Lung microvascular endothelial cell (primary cell): Measurements from ENCODE around the gene DES. TPM values are rescaled to one million over a fixed set of nuclear protein-coding genes. Genes with fewer than 3 reads are reported as not detected.

ENCODE experiments used
- DNase-seq, 2 donors: peaks; one replicate each; pipeline versions ENCODE4 v3.0.0 to v3.0.0-alpha.2; 2010; ENCODE audit warnings: low read depth in 2 of 2
- total RNA-seq: library from RNA; depleted of rRNA; stranded (reverse); fragments of >200 nt; gene quantifications from 2 replicates; pipeline ENCODE4 v1.2.1, GENCODE V29; 2014

DES gene
- total RNA-seq, 1 donor from 2014 or later, result 0.20 TPM

DNA sequence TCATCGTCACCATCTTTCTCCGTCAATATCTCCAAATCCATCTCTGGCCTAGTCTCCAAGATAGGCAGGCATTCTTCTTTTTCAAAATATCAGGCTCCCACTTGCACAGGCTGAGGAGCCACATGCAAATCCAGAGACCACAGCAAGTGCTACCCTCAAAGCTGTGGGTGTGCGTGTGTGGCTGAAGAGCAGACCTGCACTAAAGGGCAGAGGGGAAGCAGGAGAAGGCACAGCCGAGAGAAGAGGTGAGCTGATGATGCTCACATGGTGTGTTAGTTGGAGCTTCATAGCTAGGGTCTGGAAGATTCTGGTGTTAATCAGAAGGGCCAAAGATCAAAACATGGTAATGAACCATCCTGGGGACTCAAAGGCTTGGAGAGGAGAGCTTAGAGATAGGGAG lies 20.3 kb downstream of the DES start:
- no peak for DNase-seq

DNA sequence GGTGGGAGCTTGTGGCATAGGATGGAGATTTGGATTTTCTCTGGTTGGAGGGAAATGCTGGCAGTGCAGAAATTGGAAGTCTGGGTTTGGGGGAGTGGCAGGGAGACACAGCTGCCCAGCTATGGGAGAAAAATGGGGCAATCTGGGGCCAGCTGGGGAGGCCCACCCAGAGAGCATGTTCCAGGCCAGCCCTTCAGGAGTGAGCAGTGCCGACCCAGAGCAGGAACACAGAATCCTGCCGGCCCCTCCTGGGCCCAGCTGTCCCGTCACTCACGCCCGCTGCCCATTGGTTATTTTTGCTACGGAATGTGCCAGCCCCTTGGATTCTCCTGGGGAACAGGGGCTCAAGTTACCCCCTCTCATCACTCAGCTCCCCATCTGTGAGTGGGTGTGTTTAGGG lies 21.3 kb downstream of the DES start:
- DNase-seq, result no peak

DNA sequence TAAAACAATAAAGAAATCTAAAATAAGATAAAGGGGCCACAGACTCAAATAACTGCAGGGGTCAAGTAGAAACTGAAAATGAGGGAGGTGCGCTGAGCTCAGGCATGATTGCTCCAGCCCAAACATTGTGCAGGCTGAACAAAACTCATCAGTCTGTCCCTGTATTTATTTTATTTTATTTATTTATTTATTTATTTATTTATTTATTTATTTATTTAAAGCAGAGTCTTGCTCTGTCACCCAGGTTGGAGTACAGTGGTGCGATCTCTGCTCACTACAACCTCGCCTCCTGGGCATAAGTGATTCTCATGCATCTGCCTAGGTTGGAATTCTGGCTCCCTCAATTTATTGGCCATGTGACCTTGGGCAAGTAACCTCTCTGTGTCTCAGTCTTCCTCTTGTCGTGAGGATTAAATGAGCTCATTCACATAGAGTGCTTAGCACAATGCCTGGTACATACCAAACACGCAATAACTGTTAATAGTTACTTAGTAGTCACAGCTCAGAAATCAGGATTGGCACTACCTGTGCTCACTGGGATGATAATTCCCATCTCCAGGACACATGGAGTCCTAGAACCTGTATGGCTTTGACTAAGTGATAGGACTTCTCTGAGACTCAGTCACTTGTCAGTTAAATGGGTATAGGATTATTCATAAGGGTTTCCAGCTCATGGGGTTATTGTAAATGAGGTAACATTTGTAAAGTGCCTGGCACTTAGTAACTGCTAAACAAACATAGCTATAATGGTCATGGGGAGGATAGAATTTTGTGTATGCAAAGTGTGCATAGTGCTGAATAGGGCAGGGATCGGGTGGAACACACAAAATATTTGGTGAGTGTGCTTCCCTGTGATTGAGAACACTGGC lies 22.4 kb downstream of the DES start:
- DNase-seq, result no peak

DNA sequence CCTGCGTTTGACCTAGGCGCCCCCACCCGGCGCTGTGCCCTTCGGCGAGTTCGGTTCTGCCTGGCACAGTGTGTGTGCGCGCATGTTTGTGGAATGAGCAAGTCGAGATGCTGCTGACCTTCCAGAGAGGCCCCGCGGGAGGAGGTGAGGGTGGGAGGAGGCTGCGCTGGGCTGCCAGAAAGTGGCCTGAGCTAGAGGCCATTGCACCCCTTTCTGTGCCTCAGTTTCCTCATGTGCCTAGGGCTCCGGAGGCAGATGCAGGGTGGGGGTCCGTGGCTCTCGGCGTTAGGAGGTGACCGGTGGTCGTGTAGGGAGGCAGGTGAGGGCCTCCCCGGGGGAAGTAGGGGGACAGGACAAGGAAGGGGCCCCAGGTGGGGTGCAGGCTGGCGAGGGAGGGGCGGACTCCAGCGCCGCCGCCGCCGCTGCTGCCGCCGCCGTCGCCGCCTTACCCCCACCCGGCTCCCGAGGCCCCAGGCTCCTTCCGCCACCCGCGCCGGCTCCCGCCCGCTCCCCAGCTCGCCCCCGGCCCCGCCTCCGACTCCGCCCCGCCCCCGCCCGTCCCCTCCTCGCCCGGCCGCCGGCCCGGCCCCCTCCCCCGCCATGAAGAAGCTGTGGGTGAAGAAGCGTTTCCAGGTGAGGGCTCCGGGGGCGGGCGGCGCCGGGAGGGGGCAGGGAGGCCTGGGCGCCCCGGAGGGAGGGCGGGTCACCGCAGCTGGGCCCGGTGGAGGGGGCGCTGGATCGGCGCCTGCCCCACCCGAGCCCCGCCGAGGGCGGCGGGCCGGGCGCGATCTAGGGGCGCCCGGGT lies 23.5 kb downstream of the DES start:
- DNase-seq, result no peak

DNA sequence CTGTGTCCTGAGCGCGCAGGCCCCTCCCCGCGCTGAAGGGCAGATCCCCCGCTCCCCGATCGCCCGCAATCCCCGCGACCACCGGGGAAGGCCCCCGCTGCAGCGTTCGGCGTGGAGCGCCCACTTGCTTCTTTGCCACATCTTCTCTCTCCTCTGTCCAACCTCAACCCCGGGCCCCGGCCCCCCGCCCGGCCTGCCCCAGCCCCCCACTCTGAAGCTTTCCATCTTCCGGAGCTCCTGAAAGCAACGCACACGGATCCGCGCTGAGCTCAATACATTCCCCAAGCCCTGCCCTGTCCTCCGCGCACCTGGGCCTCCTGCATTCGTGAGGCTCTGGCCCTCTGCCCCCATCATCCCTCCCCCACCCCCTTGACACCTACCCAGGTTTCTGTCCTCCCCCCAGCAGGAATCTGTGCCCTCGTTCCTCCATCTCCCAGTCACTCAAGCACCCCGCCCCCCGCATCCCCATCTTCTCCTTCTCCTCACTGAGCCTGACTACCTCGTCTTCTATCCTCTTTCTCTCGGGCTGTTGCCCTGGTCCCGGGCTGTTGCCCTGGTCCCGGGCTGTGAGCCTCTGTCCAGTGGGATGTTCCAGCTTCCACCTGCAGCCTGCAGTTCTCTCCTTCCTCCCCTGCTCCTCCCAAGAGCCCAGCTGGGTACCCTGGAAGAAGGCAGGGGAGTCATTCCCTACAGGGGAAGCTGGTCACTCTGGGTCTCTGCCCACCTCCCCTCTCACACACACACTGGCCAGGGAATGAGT lies 24.3 kb downstream of the DES start:
- no peak for DNase-seq

DNA sequence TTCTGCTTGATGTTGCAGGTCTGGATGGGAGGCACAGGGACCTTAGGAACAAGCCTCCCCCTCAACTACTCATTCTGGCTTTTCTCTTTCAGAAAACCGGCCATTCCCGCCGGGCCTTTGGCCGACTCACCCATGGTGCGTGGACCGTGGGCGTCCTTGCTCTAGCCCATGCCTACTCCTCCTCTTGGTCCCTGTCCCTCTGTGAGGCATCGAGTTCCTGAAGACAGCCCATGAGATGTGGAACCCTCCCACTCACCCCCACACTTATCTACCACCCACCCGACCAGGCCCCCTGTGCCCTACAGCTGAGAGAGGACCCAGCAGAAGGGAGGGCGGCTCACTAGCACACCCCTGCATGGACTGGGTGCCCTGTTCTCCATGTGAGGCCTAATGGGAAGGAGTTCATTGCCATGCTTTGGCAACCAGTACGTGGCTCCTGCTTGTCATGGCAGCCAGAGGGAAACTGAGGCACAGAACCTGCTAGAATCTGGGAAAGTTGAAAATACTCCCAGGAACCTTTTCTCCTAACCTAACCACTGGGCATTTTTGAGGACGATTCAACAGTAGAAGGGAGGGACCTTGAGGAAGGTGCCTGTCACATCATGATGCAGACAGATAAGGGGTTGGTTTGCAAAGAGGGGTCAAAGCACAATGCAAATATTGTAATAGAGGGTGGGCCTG lies 25.0 kb downstream of the DES start:
- no peak for DNase-seq

DNA sequence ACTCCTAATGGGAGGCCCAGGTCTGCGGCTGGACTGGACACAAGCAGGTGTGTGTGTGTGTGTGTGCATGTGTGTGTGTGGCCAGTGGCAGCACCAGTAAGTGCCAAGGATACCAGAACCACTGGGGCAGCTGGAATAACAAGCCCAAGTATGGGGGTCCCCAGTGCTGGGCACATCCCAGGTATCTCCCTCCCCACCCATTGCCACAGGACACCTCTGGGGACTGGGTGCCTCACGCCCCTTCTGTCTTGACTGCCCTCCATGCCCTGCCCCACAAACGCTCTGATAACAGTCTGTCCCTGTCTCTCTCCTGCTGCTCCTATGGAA lies 25.5 kb downstream of the DES start:
- DNase-seq, result no peak

DNA sequence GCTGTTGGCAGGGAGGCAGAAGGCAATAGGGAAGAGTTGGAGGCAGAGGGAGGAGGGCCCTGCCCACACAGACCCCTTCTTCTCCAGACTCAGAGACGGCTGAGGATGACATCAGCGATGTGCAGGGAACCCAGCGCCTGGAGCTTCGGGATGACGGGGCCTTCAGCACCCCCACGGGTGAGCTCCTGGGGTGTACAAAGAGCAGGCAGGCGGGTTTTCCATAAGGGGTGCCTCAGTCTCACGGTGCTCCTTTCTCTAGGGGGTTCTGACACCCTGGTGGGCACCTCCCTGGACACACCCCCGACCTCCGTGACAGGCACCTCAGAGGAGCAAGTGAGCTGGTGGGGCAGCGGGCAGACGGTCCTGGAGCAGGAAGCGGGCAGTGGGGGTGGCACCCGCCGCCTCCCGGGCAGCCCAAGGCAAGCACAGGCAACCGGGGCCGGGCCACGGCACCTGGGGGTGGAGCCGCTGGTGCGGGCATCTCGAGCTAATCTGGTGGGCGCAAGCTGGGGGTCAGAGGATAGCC lies 26.5 kb downstream of the DES start:
- DNase-seq, result no peak

DNA sequence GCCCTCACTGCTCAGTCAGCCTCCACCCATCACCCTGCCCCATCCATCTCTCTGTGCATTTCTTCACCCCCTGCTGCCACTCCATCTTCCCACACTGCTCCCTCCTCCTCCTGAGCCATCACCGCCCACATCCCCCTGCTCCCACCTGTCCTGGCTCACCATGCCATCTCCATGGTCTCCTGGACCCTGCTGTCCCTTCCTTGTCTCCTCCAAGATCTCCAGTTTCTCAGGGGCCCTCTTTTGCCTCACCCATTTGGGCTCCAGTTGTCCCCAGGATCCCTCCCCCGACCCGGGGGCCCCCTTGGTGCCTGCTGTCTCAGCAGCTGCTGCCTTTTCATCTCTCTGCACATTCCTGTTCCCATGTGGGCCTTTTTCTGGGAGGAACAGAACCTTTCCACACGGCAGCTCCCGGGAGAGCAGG lies 27.1 kb downstream of the DES start:
- DNase-seq, result no peak

DNA sequence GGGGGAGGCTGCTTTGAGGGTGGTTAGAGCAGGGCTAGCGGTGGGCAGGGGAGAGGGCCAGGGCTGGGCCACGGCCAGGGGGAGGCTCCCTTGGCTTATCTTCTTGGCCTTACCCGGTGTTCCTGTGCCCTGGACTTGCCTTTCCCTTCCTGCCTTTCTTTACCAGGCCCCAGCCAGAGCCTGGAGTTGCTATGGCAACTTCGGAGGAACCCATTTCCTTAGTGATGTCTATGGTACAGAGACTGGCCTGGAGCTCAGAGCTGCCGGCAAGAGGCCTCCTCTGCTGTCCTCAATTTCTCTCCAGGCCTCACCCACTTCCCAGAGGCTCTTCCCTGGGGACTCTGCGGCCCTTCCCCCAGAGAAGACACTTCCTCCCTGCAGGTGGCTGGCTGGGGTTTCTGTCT lies 27.9 kb downstream of the DES start:
- DNase-seq, result peak; percentile 24 to 47

DNA sequence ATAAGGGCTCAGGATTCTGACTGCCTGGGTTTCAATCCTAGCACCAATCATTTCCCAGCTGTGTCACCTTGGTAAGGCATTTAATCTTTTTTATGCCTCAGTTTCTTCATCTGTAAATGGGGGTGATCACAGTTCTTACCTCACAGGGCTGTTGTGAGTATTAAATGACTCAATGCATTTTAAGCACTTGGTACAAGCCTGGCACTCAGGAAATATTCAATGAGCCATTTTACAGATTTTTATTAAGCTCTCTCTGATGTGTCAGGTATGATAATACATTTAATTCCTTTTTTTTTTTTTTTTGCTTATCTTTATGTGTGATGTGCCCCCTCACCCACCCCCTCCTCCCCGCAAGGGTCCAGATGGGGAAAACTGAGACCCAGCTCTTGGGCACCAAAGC lies 28.5 kb downstream of the DES start:
- no peak for DNase-seq

DNA sequence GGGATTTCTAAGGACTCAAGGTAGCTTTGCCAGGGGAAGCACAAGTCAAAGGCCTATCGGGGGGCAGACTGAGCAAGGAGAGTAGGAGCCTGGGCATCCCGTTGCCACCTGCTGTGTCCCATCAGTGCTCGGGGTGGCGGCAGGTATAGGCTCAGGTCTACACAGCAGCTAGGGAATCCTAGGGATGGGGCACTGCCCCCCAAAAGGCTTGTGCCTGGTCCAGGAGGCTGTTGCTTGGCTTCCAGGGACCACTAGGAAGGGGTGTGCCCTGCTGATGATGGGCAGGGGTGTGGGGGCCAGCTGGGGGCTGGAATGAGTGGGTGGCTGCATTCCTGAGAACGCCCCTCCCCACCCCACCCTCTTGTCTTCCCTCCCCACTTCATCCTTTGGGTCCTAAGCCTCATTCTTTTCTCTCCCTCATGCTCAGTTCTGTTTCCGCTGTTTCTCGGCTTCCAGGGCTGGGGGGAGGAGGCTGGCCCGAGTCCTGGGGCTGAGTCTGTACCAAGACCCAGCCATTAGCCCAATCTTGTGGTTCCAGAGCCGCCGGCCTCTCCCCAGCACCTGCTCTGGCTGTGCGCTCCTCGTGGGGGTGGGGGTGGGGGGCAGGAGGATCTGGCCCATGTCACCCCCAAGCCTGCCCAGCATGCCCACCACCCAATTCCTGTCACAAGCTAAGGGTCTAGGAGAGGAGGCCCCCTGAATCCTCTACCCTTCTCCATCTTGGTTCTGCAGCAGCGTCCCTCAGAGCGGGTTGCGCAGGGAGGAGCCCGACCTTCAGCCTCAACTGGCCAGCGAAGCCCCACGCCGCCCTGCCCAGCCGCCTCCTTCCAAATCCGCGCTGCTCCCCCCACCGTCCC lies 29.3 kb downstream of the DES start:
- no peak for DNase-seq

DNA sequence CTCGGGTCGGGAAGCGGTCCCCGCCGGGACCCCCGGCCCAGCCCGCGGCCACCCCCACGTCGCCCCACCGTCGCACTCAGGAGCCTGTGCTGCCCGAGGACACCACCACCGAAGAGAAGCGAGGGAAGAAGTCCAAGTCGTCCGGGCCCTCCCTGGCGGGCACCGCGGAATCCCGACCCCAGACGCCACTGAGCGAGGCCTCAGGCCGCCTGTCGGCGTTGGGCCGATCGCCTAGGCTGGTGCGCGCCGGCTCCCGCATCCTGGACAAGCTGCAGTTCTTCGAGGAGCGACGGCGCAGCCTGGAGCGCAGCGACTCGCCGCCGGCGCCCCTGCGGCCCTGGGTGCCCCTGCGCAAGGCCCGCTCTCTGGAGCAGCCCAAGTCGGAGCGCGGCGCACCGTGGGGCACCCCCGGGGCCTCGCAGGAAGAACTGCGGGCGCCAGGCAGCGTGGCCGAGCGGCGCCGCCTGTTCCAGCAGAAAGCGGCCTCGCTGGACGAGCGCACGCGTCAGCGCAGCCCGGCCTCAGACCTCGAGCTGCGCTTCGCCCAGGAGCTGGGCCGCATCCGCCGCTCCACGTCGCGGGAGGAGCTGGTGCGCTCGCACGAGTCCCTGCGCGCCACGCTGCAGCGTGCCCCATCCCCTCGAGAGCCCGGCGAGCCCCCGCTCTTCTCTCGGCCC lies 30.1 kb downstream of the DES start:
- DNase-seq, result peak; percentile 16 to 19

DNA sequence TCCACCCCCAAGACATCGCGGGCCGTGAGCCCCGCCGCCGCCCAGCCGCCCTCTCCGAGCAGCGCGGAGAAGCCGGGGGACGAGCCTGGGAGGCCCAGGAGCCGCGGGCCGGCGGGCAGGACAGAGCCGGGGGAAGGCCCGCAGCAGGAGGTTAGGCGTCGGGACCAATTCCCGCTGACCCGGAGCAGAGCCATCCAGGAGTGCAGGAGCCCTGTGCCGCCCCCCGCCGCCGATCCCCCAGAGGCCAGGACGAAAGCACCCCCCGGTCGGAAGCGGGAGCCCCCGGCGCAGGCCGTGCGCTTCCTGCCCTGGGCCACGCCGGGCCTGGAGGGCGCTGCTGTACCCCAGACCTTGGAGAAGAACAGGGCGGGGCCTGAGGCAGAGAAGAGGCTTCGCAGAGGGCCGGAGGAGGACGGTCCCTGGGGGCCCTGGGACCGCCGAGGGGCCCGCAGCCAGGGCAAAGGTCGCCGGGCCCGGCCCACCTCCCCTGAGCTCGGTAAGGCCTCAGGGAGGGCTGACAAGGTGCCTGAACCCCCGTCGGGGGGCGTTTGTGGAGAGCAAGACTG lies 30.7 kb downstream of the DES start:
- no peak for DNase-seq

DNA sequence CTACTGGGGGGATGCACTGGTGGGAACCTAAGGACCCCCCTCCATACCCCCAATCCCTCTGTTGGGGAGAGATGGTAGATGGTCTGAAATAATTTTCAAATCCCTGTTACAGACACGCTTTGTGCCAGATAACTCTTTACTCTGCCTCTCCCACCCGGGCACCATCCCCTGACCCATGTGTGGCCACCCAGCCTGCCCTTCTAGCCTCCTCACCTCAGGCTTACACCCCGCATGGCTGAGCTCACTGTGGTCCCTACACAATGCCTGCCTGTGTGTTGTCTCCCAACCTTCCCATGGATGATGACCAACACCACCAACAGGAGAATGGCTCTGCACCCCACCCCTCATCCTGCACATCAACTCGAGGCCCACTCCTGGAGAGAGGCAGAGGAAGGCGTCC lies 31.4 kb downstream of the DES start:
- DNase-seq, result no peak

DNA sequence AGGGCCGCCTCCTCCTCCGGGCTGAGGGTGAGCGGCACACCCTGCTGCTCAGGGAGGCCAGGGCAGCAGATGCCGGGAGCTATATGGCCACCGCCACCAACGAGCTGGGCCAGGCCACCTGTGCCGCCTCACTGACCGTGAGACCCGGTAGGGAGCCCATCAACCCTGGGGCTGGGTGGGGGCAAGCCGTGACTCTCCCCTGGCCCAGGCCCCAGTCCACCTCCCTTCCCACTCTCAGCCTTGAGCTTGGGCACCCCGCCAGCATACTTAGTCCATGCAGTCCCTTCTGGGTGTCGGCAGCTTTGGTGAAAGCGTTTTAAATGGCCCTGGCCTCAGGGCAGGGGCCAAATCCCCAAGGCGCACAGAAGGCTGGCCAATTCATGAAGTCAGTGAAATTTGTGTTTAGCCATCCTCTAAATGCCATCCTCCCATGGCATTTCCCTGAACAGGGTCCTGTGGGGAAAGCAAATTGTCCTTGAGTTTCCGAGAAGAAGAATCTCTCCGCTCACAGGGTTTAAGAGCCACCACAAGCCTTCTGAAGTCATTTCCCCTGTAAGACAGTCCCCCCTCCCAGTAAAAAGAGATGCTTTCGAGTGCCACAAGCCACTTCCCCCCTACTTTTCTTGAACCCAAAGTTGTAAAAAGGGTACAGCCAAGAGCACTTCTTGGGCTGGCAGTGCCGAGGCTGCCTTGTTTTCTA lies 33.6 kb downstream of the DES start:
- no peak for DNase-seq

DNA sequence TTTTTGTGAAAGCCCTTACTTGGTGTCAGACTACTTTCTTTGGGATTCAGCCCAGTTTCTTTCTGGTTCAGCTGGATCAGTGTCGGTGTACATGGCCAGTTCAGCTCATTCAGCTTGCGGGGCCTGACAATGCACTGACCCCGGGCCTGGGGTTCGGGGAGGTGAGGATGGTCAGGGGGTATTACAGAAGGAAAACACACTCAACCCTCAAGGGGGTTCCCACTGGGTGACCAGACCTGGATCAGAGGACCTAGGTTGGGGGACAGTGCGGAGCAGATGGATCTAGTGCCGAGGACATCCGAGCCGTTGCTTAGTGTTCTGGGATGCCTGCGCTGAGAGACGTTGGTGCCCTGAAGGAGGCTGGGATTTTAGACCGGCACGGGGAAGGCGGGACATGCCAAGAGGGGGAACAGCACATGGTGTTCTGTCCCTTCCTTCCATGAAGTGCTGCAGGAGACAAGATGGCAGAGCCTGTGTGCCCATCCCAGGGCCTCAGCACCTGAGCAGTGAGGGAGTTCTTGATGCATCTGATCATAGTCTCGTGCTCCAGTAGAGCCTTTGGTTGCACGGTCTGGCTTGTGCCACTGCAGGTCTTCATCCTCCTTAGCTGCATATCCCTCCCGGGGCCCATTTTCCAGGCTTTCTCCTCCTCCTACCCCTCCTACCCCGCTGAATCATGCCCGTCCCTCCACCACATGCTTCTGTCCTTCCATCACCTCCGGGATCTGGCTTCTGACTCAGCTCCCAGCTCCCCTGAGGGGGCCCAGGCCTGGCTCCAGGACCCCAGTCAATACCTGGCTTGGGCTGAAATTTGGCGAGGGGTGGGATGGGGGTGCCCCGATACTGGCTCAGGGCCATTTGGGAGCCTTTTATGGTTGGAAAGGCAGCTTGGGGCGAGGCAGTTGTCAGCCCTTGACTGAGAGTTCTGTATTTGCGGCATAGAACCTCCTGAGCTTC lies 34.5 kb downstream of the DES start:
- DNase-seq, result peak in 1 of 2 donors; percentile 40
